ENCODE data around the gene JSRP1.

GRCh38 chr19:2273356-2274184 lies 17.4 kb upstream of the JSRP1 start:
- TF ChIP-seq CTCF (IDR thresholded peaks at IDR 0.05): peak; percentile 91
- peak; percentile 38; the same call in 1 of the 2 replicates for TF ChIP-seq JUND (IDR thresholded peaks at IDR 0.05)
- TF ChIP-seq EP300 (IDR thresholded peaks at IDR 0.05; ENCODE audit: borderline replicate concordance in 1 of 2, low read depth in 1 of 2, low read length in 1 of 2): no peak
- TF ChIP-seq NRF1 (IDR thresholded peaks at IDR 0.05; ENCODE audit: low read depth, low read length): peak; percentile 38
- TF ChIP-seq EZH2phosphoT487 (IDR thresholded peaks at IDR 0.05; ENCODE audit: borderline replicate concordance, low read depth): no peak
- peak; percentile 56; the same call in 1 of the 2 replicates for TF ChIP-seq TAF1 (IDR thresholded peaks at IDR 0.05; ENCODE audit: borderline replicate concordance, low read depth, low read length)
- peak; percentile 46; the same call in 1 of the 2 replicates for TF ChIP-seq SIN3A (IDR thresholded peaks at IDR 0.05; ENCODE audit: borderline replicate concordance, low read depth, low read length)
- TF ChIP-seq YY1 (IDR thresholded peaks at IDR 0.05; ENCODE audit: low read depth): 0 out of 2 replicates have a peak, but pooled peaks have one; percentile 33
